Mesendoderm (in vitro differentiated cells): Measurements from ENCODE around the gene ARHGEF4.
"Not testable (repeated sequence)": the region's sequence is repeated elsewhere in the genome, so short reads cannot be mapped to it uniquely, and the experiment has no call there.

Source experiments
- DNase-seq: peaks from one replicate; pipeline ENCODE4 v3.0.0; 2013
- H2AK5ac ChIP-seq: 2 replicates; pipeline ENCODE4 v1.6.1; 2013; ENCODE audit warnings: low read length, inconsistent platforms
- H2BK120ac ChIP-seq: 2 replicates; pipeline ENCODE4 v1.6.1; 2013; ENCODE audit warnings: low read depth, mild to moderate bottlenecking, low read length, moderate library complexity, mixed read lengths
- H2BK15ac ChIP-seq: replicated peaks from 2 replicates; pipeline ENCODE4 v1.6.1; 2013; ENCODE audit warnings: low read depth, mild to moderate bottlenecking, moderate library complexity
- H2BK5ac ChIP-seq: 2 replicates; pipeline ENCODE4 v1.6.1; 2013; ENCODE audit warnings: low read length, inconsistent platforms
- H3K18ac ChIP-seq: 2 replicates; pipeline ENCODE4 v1.6.1; 2013; ENCODE audit warnings: mild to moderate bottlenecking, low read length, mixed read lengths
- H3K23ac ChIP-seq: one replicate; pipeline ENCODE4 v1.6.1; 2013; ENCODE audit warnings: low read length
- H3K27ac ChIP-seq: 2 replicates; pipeline ENCODE4 v1.5.1; 2013; ENCODE audit warnings: low read depth, mild to moderate bottlenecking, inconsistent platforms, low read length, moderate library complexity
- H3K27me3 ChIP-seq: 2 replicates; pipeline ENCODE4 v1.6.1; 2013; ENCODE audit warnings: low read length, control low read depth, mild to moderate bottlenecking, inconsistent platforms; ENCODE audit not compliant: insufficient read depth, poor library complexity
- H3K36me3 ChIP-seq: 2 replicates; pipeline ENCODE4 v1.6.1; 2013; ENCODE audit warnings: low read length, inconsistent platforms; ENCODE audit not compliant: control insufficient read depth, insufficient read depth
- H3K4ac ChIP-seq: one replicate; pipeline ENCODE4 v1.6.1; 2013; ENCODE audit warnings: low read depth, mild to moderate bottlenecking, low read length, moderate library complexity
- H3K4me1 ChIP-seq: 2 replicates; pipeline ENCODE4 v1.6.1; 2013; ENCODE audit warnings: low read depth, low read length, inconsistent platforms; ENCODE audit not compliant: control insufficient read depth
- H3K4me2 ChIP-seq: 2 replicates; pipeline ENCODE4 v1.6.1; 2013; ENCODE audit warnings: low read length
- H3K4me3 ChIP-seq: 2 replicates; pipeline ENCODE4 v1.5.1; 2013; ENCODE audit warnings: mild to moderate bottlenecking, low read length
- H3K56ac ChIP-seq: one replicate; pipeline ENCODE4 v1.6.1; 2013; ENCODE audit warnings: low read length
- H3K79me1 ChIP-seq: 2 replicates; pipeline ENCODE4 v1.6.1; 2013; ENCODE audit warnings: low read length, inconsistent platforms
- H3K79me2 ChIP-seq: 2 replicates; pipeline ENCODE4 v1.6.1; 2013; ENCODE audit warnings: mild to moderate bottlenecking, low read length; ENCODE audit not compliant: control insufficient read depth, insufficient read depth
- H3K9ac ChIP-seq: 2 replicates; pipeline ENCODE4 v1.6.1; 2013; ENCODE audit warnings: low read length, inconsistent platforms
- H4K5ac ChIP-seq: one replicate; pipeline ENCODE4 v1.6.1; 2013; ENCODE audit warnings: low read length
- H4K8ac ChIP-seq: one replicate; pipeline ENCODE4 v1.6.1; 2013; ENCODE audit warnings: low read depth, mild to moderate bottlenecking, control low read depth, low read length, moderate library complexity
- WGBS: extraction: QIAGEN DNeasy Blood & Tissue Kit; methylation state at CpG from one replicate; pipeline ENCODE4 v1.1.7; 2013; ENCODE audit warnings: low lambda C conversion rate, missing lambda C conversion rate; ENCODE audit not compliant: insufficient coverage; ENCODE audit errors: extremely low coverage; 5-methylcytosine and 5-hydroxymethylcytosine counted together

The ARHGEF4 gene

DNA sequence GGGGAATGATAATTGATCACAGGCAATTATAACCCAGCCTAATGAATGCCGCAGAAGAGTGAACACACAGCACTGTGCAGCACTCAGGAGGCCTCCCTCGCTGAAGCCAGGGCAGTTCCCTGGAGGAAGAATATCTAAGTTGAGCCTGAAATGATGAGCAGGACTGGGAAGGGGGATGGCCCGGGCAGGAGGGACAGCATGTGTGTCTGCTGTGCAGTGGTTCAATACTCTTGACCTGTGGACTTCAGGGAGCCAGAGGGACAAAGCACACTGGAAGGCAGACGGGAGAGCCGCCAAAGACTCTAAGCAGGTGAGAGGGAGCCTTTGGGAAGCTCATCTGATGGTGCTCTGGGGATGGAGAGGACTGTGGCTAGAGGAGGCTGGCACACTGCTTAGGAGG, 62.6 kb downstream of the ARHGEF4 start:
- Histone ChIP-seq H2BK5ac (no peak overlapping the region), H3K79me2 (no peaks in the 10 kb centered on the region), H4K5ac (no peak overlapping the region), H4K8ac (no peak overlapping the region), H3K56ac (no peak overlapping the region), H3K27me3 (no peaks in the 10 kb centered on the region), H3K23ac (no peak overlapping the region), H3K36me3 (no peaks in the 10 kb centered on the region), H3K4me1 (no peaks in the 10 kb centered on the region), H3K4me2 (no peak overlapping the region), H2AK5ac (no peak overlapping the region), H3K27ac (no peak overlapping the region), H3K9ac (no peak overlapping the region), H2BK120ac (no peak overlapping the region), H3K18ac (no peak overlapping the region), H3K4ac (no peak overlapping the region), H2BK15ac (no peak overlapping the region), H3K79me1 (no peaks in the 10 kb centered on the region), H3K4me3 (no peak overlapping the region)
- no peak for DNase-seq
- WGBS, result no CpG with 5 or more reads among the region's 5 CpGs

DNA sequence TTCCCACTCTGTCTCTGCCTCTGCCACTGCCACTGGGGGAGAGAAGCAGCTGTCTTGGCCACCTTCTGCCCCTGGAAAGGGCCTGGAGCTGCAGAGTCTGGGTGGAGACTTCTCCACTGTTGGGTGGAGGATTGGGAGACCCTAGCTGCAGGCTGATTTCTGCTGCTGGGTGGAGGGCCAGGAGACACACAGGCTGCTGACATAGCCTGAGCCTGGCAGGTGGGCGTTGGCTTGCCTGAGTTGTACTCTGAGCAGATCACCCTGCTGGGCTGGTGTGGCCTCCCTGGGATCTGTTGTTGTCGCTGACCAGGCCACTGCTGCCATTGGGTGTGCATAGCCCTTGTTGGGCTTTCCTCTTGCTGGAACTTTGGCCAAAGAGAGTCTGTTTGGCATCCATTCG, 64.3 kb downstream of the ARHGEF4 start:
- no peak overlapping the region for H3K27ac ChIP-seq
- H3K4me2 ChIP-seq, result no peak overlapping the region
- H3K4ac ChIP-seq, result no peak overlapping the region

DNA sequence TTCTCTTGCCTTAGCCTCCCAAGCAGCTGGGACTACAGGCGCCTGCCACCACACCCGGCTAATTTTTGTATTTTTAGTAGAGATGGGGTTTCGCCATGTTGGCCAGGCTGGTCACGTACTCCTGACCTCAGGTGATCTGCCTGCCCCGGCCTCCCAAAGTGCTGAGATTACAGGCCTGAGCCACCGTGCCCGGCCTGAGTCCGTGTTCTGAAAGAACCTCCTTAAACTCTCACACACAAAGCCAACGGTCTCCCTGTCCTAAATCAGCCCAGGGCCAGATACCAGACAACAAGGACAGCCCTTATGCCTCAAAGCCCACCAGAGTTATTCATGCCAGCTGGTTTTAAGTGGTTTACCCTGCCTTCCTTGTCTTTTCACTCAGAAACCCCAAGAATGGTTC, 64.9 kb downstream of the ARHGEF4 start:
- H2BK120ac ChIP-seq, H2AK5ac ChIP-seq, H3K79me2 ChIP-seq, H3K56ac ChIP-seq, H4K5ac ChIP-seq, H3K23ac ChIP-seq, H2BK5ac ChIP-seq, H3K79me1 ChIP-seq, DNase-seq, H3K18ac ChIP-seq, H2BK15ac ChIP-seq, H4K8ac ChIP-seq, H3K4me3 ChIP-seq, H3K4me2 ChIP-seq, H3K27me3 ChIP-seq, H3K27ac ChIP-seq, H3K36me3 ChIP-seq, H3K4ac ChIP-seq, H3K9ac ChIP-seq, H3K4me1 ChIP-seq: not testable (repeated sequence)
- no CpG with 5 or more reads among the region's 9 CpGs for WGBS

More for the DNA sequence above, 64.3 kb downstream of the ARHGEF4 start:
- H2BK15ac ChIP-seq, result no peak overlapping the region
- no peak overlapping the region for H4K8ac ChIP-seq
- no peaks in the 10 kb centered on the region for H3K27me3 ChIP-seq
- WGBS, result no CpG with 5 or more reads among the region's 3 CpGs
- H2BK5ac ChIP-seq, result no peak overlapping the region
- H3K79me1 ChIP-seq, result no peaks in the 10 kb centered on the region
- no peaks in the 10 kb centered on the region for H3K4me1 ChIP-seq
- no peak overlapping the region for H3K56ac ChIP-seq
- H3K79me2 ChIP-seq, result no peaks in the 10 kb centered on the region
- H3K36me3 ChIP-seq, result no peaks in the 10 kb centered on the region
- H3K18ac ChIP-seq, result no peak overlapping the region
- no peak for DNase-seq
- no peak overlapping the region for H3K4me3 ChIP-seq
- no peak overlapping the region for H3K9ac ChIP-seq
- H3K23ac ChIP-seq, result no peak overlapping the region
- H4K5ac ChIP-seq, result no peak overlapping the region
- H2BK120ac ChIP-seq, result no peak overlapping the region
- no peak overlapping the region for H2AK5ac ChIP-seq

DNA sequence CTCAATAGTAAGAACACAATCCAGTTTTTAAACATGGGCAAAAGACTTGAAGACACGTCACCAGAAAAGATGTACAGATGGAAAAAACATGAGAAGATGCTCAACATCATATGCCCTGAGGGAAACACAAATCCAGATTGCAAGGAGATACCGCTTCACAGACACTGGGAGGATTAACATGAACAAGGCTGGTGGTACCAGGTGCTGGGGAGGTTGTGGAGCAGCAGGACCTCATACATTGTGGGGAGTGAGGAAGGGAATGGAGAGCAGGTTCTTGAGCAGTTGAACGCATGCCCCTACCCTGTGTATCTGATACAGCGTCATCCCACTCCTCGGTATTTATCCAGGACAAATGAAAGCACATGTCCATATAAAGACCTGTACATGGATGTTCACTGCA, 72.1 kb downstream of the ARHGEF4 start:
- Histone ChIP-seq H3K27ac (no peak overlapping the region), H3K4me3 (no peak overlapping the region), H3K9ac (no peak overlapping the region), H3K56ac (no peak overlapping the region), H3K23ac (no peak overlapping the region), H2AK5ac (no peak overlapping the region), H2BK5ac (no peak overlapping the region), H4K8ac (no peak overlapping the region), H3K79me2 (no peaks in the 10 kb centered on the region), H3K4me1 (no peaks in the 10 kb centered on the region), H3K27me3 (no peaks in the 10 kb centered on the region), H2BK120ac (no peak overlapping the region), H2BK15ac (no peak overlapping the region), H3K4me2 (no peak overlapping the region), H3K79me1 (no peaks in the 10 kb centered on the region), H3K4ac (no peak overlapping the region), H3K36me3 (no peaks in the 10 kb centered on the region), H4K5ac (no peak overlapping the region), H3K18ac (no peak overlapping the region)
- no peak for DNase-seq
- no CpG with 5 or more reads among the region's 5 CpGs for WGBS

- no peaks in the 10 kb centered on the region for H3K27me3 ChIP-seq
- H4K8ac ChIP-seq, result no peak overlapping the region
- H3K27ac ChIP-seq, result no peak overlapping the region
- no peak overlapping the region for H2BK120ac ChIP-seq
- H3K23ac ChIP-seq, result no peak overlapping the region
- H3K4ac ChIP-seq, result no peak overlapping the region
- no peak overlapping the region for H3K56ac ChIP-seq
- no peak overlapping the region for H3K4me3 ChIP-seq
- H3K36me3 ChIP-seq, result no peaks in the 10 kb centered on the region
- H3K79me1 ChIP-seq, result no peaks in the 10 kb centered on the region
- DNase-seq, result no peak
- H4K5ac ChIP-seq, result no peak overlapping the region
- no peak overlapping the region for H3K4me2 ChIP-seq
- no peak overlapping the region for H3K9ac ChIP-seq
- no peak overlapping the region for H2AK5ac ChIP-seq
- no peaks in the 10 kb centered on the region for H3K79me2 ChIP-seq
- H3K18ac ChIP-seq, result no peak overlapping the region
- WGBS, result no CpG with 5 or more reads among the region's 6 CpGs
- H3K4me1 ChIP-seq, result no peaks in the 10 kb centered on the region
- H2BK5ac ChIP-seq, result no peak overlapping the region
- H2BK15ac ChIP-seq, result no peak overlapping the region
These were observed 74.2 kb downstream of the ARHGEF4 start for GRCh38 chr2:130910931-130911330.

GRCh38 chr2:130911482-130911881, 74.8 kb downstream of the ARHGEF4 start:
- H2BK120ac ChIP-seq, result no peak overlapping the region
- H3K4me2 ChIP-seq, result no peak overlapping the region
- H4K8ac ChIP-seq, result no peak overlapping the region
- no peaks in the 10 kb centered on the region for H3K79me1 ChIP-seq
- H3K18ac ChIP-seq, result no peak overlapping the region
- no peaks in the 10 kb centered on the region for H3K36me3 ChIP-seq
- H3K27ac ChIP-seq, result no peak overlapping the region
- no peak overlapping the region for H4K5ac ChIP-seq
- no peak overlapping the region for H3K4ac ChIP-seq
- no peak overlapping the region for H3K4me3 ChIP-seq
- no peaks in the 10 kb centered on the region for H3K79me2 ChIP-seq
- no peak overlapping the region for H2BK5ac ChIP-seq
- no peaks in the 10 kb centered on the region for H3K27me3 ChIP-seq
- no peak for DNase-seq
- no peak overlapping the region for H3K23ac ChIP-seq
- WGBS, result no CpG with 5 or more reads among the region's 5 CpGs
- no peak overlapping the region for H3K56ac ChIP-seq
- no peak overlapping the region for H3K9ac ChIP-seq
- H3K4me1 ChIP-seq, result no peaks in the 10 kb centered on the region
- no peak overlapping the region for H2BK15ac ChIP-seq
- no peak overlapping the region for H2AK5ac ChIP-seq
